ENCODE measurements around the gene INTS3.

INTS3 gene

GRCh38 chr1:153795934-153796785, 68.3 kb downstream of the INTS3 start:
- no peak for TF ChIP-seq ZFX (IDR thresholded peaks at IDR 0.05; ENCODE audit: borderline replicate concordance)
- TF ChIP-seq CTCF (IDR thresholded peaks at IDR 0.05) = no peak
- H3K27ac ChIP-seq = no peak overlapping the region

GRCh38 chr1:153796786-153797659, 69.2 kb downstream of the INTS3 start:
- TF ChIP-seq CTCF (IDR thresholded peaks at IDR 0.05) = peak; percentile 98
- TF ChIP-seq ZFX (IDR thresholded peaks at IDR 0.05; ENCODE audit: borderline replicate concordance) = no peak
- no peak overlapping the region; the same call in 1 of the 2 replicates for H3K27ac ChIP-seq

- TF ChIP-seq CTCF (IDR thresholded peaks at IDR 0.05) = no peak
- no peak for TF ChIP-seq ZFX (IDR thresholded peaks at IDR 0.05; ENCODE audit: borderline replicate concordance)
Observed at GRCh38 chr1:153798468-153798780, 70.6 kb downstream of the INTS3 start.

GRCh38 chr1:153799016-153799415, 71.2 kb downstream of the INTS3 start:
- peak overlapping the region; percentile 20 for H3K27ac ChIP-seq

More at GRCh38 chr1:153798468-153798780, 70.6 kb downstream of the INTS3 start:
- H3K27ac ChIP-seq = peak overlapping the region; percentile 20

GRCh38 chr1:153799566-153800465, 72.0 kb downstream of the INTS3 start:
- TF ChIP-seq ZFX (IDR thresholded peaks at IDR 0.05; ENCODE audit: borderline replicate concordance) = no peak
- TF ChIP-seq CTCF (IDR thresholded peaks at IDR 0.05) = no peak
- H3K27ac ChIP-seq = no peak overlapping the region

More at GRCh38 chr1:153799016-153799415, 71.2 kb downstream of the INTS3 start:
- no peak for TF ChIP-seq ZFX (IDR thresholded peaks at IDR 0.05; ENCODE audit: borderline replicate concordance)
- TF ChIP-seq CTCF (IDR thresholded peaks at IDR 0.05) = no peak

GRCh38 chr1:153800516-153800915, 72.7 kb downstream of the INTS3 start:
- no peak for TF ChIP-seq ZFX (IDR thresholded peaks at IDR 0.05; ENCODE audit: borderline replicate concordance)
- TF ChIP-seq CTCF (IDR thresholded peaks at IDR 0.05) = no peak
- H3K27ac ChIP-seq = no peak overlapping the region

Data from 22Rv1 (cell line).